ACC112 (cell line): ENCODE measurements around the gene SLC8A1.

ENCODE experiments used
- H2AFZ ChIP-seq: fragments of 200-600 bp; sonication (generic); one replicate; pipeline ENCODE4 v1.6.0; 2017; ENCODE audit warnings: antibody characterized with exemption, low read length; ENCODE audit not compliant: unreplicated experiment
- H3K27ac ChIP-seq: fragments of 200-600 bp; sonication (generic); 2 replicates; pipeline ENCODE4 v1.5.1; 2014; ENCODE audit warnings: low read depth, mild to moderate bottlenecking, antibody characterized with exemption, low read length, moderate library complexity
- H3K27me3 ChIP-seq: fragments of 200-600 bp; sonication (generic); 2 replicates; pipeline ENCODE4 v1.6.1; 2014; ENCODE audit warnings: mild to moderate bottlenecking, antibody characterized with exemption, low read length, moderate library complexity, mixed read lengths; ENCODE audit not compliant: insufficient read depth
- H3K36me3 ChIP-seq: fragments of 200-600 bp; sonication (generic); 2 replicates; pipeline ENCODE4 v1.6.1; 2016; ENCODE audit warnings: mild to moderate bottlenecking, antibody characterized with exemption, low read length, moderate library complexity, mixed read lengths; ENCODE audit not compliant: insufficient read depth
- H3K4me1 ChIP-seq: fragments of 200-600 bp; sonication (generic); one replicate; pipeline ENCODE4 v1.6.1; 2016; ENCODE audit warnings: low read length, mixed read lengths; ENCODE audit not compliant: insufficient read depth, unreplicated experiment, control insufficient read depth
- H3K4me3 ChIP-seq: fragments of 200-600 bp; sonication (generic); 2 replicates; pipeline ENCODE4 v1.5.1; 2014; ENCODE audit warnings: mild to moderate bottlenecking, low read depth, low read length
- H3K79me2 ChIP-seq: fragments of 200-600 bp; sonication (generic); one replicate; pipeline ENCODE4 v1.6.0; 2016; ENCODE audit warnings: low read length; ENCODE audit not compliant: control insufficient read depth, unreplicated experiment, insufficient read depth

The SLC8A1 gene

GRCh38 chr2:40248294-40248693 lies 203.6 kb downstream of the SLC8A1 start:
- Histone ChIP-seq H3K79me2 (no peaks in the 10 kb centered on the region), H3K27ac (no peak overlapping the region), H3K27me3 (no peaks in the 10 kb centered on the region), H3K36me3 (no peaks in the 10 kb centered on the region), H3K4me1 (peaks cover 16% of the 10 kb centered on the region), H2AFZ (no peak overlapping the region), H3K4me3 (no peak overlapping the region)

DNA sequence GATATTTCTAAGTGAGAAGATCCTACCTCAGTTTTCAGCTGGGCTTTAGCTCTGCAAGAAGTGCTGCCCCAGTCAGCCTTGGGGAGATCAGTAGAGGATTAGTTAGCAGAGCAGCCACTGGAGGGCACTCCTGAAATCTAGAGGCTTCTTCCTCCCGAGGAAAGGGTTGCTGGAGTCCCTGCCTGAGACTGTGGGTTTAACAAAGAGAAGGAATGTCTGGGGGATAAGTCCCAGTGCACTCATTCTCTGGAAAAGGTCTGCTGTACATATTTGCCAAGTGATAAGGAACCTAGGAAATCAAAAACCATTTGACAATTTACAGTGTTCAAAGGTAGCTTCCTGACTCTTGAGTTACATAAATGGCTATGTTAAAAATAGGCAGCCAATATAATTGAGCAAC lies 207.2 kb downstream of the SLC8A1 start:
- Histone ChIP-seq H3K4me1 (peaks cover 28% of the 10 kb centered on the region), H3K79me2 (no peaks in the 10 kb centered on the region), H3K4me3 (no peak overlapping the region), H2AFZ (no peak overlapping the region), H3K27me3 (no peaks in the 10 kb centered on the region), H3K36me3 (no peaks in the 10 kb centered on the region), H3K27ac (no peak overlapping the region)

DNA sequence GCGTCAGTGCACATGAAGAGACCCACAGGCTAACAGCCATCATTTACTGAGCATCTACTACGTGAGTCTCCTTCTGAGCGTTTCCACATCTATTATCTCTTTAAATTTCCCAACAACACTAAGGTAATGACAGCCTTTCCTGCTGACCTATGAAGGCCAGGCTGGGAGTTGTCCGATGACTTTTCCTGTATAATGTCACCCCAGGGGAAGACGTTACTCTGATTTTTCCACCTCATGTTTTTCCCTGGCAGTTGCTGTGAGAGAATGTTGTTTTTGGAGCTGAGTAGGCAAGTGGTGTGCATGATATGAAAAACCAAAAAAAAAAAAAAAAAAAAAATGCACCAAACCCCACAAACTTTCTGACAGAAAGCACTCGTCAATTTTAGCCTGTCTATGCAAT lies 207.6 kb downstream of the SLC8A1 start:
- H3K27me3 ChIP-seq: no peaks in the 10 kb centered on the region
- no peak overlapping the region for H3K4me3 ChIP-seq
- H2AFZ ChIP-seq: no peak overlapping the region
- no peaks in the 10 kb centered on the region for H3K79me2 ChIP-seq
- H3K4me1 ChIP-seq: peaks cover 31% of the 10 kb centered on the region
- H3K36me3 ChIP-seq: no peaks in the 10 kb centered on the region
- peak overlapping the region; percentile 32 for H3K27ac ChIP-seq

DNA sequence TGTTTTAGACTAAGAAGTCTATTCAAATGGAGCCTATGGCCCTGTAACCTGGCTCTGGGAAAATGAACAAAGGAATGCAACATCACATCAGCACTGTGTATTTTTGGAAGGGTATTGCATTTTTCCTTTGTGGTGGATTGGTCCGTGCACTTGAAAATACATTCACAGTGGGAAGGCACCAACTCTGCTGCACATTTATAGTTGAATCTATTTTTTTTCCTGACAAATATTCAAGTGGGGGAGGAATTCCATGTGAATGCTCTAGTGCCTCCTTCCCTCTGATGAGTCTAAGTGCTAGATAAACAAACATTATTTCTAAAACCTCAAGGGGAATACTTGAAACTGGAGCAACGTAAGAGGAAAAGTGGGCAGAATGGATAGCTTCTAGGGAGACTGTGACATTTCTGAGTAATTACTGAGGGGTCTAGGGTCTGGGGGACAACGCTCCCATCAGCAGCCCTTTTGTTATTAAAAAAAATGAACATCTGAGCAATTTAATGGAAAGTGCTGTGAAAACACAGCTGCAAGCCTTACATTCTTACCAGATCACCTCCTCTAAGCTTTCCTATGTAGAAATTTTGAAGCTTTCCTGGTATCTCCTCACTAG lies 208.2 kb downstream of the SLC8A1 start:
- Histone ChIP-seq H3K27ac (peak overlapping the region; percentile 32), H3K27me3 (no peaks in the 10 kb centered on the region), H2AFZ (no peak overlapping the region), H3K36me3 (no peaks in the 10 kb centered on the region), H3K79me2 (no peaks in the 10 kb centered on the region), H3K4me1 (peaks cover 31% of the 10 kb centered on the region), H3K4me3 (no peak overlapping the region)

- Histone ChIP-seq H3K4me3 (no peak overlapping the region), H3K79me2 (no peaks in the 10 kb centered on the region), H3K27me3 (no peaks in the 10 kb centered on the region), H3K27ac (no peak overlapping the region), H3K4me1 (peaks cover 31% of the 10 kb centered on the region), H2AFZ (no peak overlapping the region), H3K36me3 (no peaks in the 10 kb centered on the region)
Measured at GRCh38 chr2:40242315-40242714, 209.6 kb downstream of the SLC8A1 start.

- Histone ChIP-seq H3K27me3 (no peaks in the 10 kb centered on the region), H3K4me3 (0 out of 2 replicates have a peak overlapping the region, but pooled peaks have one; percentile 15), H3K27ac (peak overlapping the region; percentile 52), H3K79me2 (no peaks in the 10 kb centered on the region), H3K4me1 (peaks cover 31% of the 10 kb centered on the region), H2AFZ (no peak overlapping the region), H3K36me3 (no peaks in the 10 kb centered on the region)
Measured at GRCh38 chr2:40240070-40240469, 211.8 kb downstream of the SLC8A1 start.

DNA sequence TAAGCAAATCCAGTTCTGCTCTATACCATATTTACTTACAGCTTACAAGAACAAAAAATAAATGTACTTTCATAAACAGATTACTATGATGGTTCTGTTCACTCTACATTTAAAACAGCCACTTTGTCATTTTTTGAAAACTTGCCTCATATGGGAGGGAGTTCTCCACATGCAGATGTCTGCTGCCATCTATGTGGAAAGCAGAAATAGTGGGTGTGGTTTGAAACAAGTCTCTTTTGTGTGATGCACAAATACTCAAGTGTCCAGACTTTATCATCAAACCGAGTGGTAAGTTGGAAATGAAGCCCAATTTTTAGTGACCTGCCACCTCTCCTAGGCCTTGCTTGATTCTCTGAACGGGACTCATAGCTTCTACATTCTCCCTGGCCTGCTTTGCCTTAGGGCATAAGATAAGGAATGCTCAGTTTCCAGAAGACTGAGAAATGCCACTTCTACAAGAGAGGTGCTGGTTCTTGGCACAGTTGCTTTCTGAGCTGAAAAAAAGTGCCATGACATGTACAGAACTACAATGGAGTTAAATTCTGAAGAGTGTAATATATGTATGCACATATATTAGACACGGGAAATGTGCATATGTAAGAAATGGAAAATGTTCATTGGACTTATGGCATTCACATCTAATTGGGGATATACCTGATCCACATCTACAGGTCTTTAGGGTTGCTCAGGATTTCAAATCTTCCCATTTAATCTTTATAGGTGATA lies 221.0 kb downstream of the SLC8A1 start:
- Histone ChIP-seq H3K4me1 (no peaks in the 10 kb centered on the region), H3K36me3 (no peaks in the 10 kb centered on the region), H3K4me3 (no peak overlapping the region)

DNA sequence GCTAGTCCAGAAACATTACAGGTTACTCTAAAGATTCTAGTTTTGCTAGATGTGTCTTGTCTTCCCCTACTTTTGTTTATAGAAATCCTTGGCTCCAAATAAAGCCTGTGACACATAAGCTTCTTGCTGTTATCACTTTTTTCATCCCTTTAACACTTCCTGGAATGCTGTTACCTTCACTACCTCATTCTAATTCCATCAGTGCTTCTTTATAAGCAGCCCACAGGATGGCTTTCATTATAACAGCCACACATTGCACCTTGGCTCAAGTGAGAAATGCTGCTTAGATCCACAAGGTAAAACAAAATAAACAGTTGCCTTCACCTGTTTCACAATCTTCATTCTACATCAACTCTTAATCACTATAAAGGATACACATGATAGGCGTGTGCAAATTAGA lies 221.7 kb downstream of the SLC8A1 start:
- Histone ChIP-seq H3K36me3 (no peaks in the 10 kb centered on the region), H3K4me1 (no peaks in the 10 kb centered on the region), H3K27me3 (no peaks in the 10 kb centered on the region), H2AFZ (no peak overlapping the region), H3K79me2 (no peaks in the 10 kb centered on the region), H3K4me3 (no peak overlapping the region), H3K27ac (no peak overlapping the region)

More for the DNA sequence above, 221.0 kb downstream of the SLC8A1 start:
- H3K27me3 ChIP-seq: no peaks in the 10 kb centered on the region
- no peak overlapping the region for H3K27ac ChIP-seq
- H2AFZ ChIP-seq: no peak overlapping the region
- no peaks in the 10 kb centered on the region for H3K79me2 ChIP-seq

GRCh38 chr2:40228310-40228709 lies 223.6 kb downstream of the SLC8A1 start:
- Histone ChIP-seq H3K36me3 (no peaks in the 10 kb centered on the region), H3K27ac (no peak overlapping the region), H3K4me3 (no peak overlapping the region), H3K4me1 (no peaks in the 10 kb centered on the region), H3K27me3 (no peaks in the 10 kb centered on the region), H3K79me2 (no peaks in the 10 kb centered on the region), H2AFZ (no peak overlapping the region)

GRCh38 chr2:40227210-40227609 lies 224.7 kb downstream of the SLC8A1 start:
- Histone ChIP-seq H3K4me3 (no peak overlapping the region), H3K27ac (no peak overlapping the region), H3K79me2 (no peaks in the 10 kb centered on the region), H3K27me3 (no peaks in the 10 kb centered on the region), H2AFZ (no peak overlapping the region), H3K36me3 (no peaks in the 10 kb centered on the region), H3K4me1 (no peaks in the 10 kb centered on the region)

GRCh38 chr2:40226637-40227036 lies 225.3 kb downstream of the SLC8A1 start:
- no peak overlapping the region for H2AFZ ChIP-seq
- H3K4me1 ChIP-seq: no peaks in the 10 kb centered on the region
- H3K27ac ChIP-seq: no peak overlapping the region
- no peaks in the 10 kb centered on the region for H3K79me2 ChIP-seq
- H3K36me3 ChIP-seq: no peaks in the 10 kb centered on the region
- H3K27me3 ChIP-seq: no peaks in the 10 kb centered on the region
- H3K4me3 ChIP-seq: no peak overlapping the region
